NCI-H146 treated with DMSO at 0.1 percent for 48 hours (cell line): ENCODE measurements around the gene CLN3.
"Not testable (repeated sequence)": the region's sequence is repeated elsewhere in the genome, so short reads cannot be mapped to it uniquely, and the experiment has no call there.

Source experiments
- DNase-seq: peaks from one replicate; lab custom pipeline; 2025; ENCODE audit not compliant: unreplicated experiment; lab: John Stamatoyannopoulos, UW

Gene CLN3

DNA sequence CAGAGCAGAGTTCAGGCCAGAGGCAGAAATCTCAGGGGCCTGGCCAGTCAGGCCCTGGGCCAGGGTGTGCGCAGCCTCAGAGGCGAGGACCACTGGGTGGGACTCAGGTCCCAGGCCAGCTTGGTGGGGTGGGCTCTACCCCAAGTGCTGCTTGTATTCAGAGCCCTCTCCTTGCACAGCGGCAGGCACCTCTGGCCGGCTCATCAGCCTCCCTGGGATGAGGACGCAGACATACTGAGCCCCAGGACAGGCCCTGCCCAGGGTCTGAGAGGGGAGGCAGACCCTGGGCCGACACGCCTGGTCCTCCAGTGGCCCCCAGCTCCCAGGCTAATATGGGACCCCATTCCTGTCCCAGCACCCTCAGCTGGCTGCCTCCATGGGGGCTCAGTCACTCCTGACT, 22.4 kb upstream of the CLN3 start:
- DNase-seq: no peak

DNA sequence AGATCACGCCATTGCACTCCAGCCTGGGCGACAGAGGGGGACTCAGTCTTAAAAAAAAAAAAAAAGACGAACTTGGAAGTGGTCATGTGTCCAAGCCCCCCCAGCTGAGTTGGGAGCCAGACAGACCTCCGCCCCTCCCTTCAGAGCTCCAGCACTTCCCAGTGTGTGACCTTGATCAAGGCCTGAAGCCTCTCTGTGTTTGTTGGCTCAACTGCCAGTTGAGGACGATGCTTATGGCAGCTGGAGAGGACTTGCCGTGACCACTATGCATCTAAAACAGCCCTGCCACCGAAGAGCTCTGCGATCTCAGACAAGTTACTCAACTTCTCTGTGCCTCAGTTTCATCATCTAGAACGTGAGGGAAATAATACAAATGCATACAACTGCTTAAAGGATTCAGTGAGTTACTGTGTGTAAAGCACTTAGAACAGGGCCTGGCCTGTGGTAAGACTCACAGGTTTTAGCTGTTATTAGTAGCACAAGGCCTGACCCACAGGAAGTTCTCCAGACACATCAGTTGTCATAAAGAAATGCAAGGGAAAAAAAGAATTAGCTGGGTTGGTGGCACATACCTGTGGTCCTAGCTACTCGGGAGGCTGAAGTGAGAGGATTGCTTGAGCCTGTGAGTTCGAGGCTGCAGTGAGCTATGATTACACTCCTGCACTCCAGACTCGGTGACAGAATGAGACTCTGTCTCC, 21.8 kb upstream of the CLN3 start:
- no peak for DNase-seq

DNA sequence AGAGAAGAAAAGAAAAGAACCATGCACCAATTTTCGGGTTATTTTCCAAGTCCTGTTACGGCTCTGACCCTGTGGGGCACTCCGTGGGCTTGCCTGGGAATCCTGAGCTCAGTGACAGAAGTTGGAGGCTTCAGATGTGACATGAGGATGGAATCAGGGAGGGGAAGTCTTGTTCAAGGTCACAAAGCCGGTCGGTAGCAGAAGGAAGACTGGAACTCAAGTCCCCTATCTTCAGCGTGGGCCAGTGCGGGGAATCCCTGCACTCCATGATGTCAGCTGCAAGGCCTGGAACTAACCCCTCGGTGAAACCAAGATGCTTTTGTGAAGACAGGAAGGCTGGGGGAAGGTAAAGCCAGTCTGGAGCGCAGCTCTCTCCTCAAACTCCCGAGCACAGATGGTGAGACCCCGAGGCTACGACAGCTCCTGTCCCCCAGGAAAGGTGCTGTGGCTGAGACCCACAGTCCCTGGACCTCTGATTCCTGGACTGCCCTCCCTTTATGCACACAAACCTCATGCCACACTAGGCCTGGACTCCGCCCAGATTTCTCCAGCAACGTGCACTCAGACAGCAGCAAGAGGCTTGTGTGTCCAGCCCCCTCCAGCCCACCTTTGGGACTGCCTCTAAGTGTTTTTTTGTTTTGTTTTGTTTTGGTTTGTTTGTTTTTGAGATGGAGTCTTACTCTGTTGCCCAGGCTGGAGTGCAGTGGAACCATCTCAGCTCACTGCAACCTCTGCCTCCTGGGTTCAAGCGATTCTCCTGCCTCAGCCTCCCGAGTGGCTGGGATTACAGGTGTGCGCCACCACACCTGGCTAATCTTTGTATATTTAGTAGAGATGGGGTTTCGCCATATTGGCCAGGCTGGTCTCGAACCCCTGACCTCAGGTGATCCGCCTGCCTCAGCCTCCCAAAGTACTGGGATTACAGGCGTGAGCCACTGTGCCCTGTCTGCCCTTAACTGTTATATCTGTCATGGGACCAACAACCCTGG, 20.2 kb upstream of the CLN3 start:
- no peak for DNase-seq

DNA sequence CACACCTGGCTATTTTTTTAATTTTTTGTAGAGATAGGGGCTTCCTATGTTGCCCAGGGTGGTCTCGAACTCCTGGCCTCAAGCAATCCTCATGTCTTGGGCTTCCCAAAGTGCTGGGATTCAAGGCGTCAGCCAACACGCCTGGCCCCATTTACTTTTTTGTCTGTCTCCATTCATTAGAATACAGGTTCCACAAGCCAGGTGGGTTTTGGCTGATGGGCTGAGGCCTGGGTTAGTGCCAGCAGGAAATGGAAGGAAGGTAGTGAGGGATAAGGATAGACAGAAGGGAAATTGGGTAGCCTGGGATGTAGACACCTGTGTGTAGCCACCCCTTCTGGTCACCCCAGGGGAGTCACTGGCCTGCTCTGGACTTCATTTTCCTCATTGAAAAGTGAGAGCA, 19.2 kb upstream of the CLN3 start:
- no peak for DNase-seq

DNA sequence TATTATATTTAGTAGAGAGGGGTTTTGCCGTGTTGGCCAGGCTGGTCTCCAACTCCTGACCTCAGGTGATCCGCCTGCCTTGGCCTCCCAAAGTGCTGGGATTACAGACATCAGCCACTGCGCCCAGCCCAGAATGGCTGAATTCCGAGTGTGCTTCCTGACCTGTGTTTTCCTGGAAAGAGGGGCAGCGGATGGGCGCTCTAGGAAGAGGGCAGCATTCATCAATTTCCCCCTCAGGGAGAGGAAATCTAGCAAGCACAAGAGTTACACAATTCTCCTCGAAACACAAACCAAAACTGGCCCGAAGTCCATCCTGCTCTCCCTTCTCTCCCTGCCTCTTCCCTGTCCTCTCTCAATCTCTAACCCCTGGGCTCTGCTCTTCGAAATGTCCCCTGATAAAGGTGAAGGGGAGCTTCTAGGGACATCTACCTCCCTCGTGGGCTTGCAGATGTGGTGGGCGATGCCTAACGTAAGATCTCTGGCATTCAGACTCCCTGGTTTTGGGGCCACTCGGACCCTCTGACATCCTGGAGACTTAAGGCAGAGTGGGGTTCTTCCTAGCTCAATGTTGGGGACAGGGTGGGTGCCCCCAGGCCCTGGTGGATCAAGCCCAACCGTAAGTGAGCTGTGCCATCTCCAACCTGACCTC, 13.7 kb upstream of the CLN3 start:
- no peak for DNase-seq

GRCh38 chr16:28504707-28505404, 13.0 kb upstream of the CLN3 start:
- DNase-seq: peak; percentile 46

GRCh38 chr16:28503470-28504259, 11.8 kb upstream of the CLN3 start:
- DNase-seq: no peak

GRCh38 chr16:28502290-28502689, 10.4 kb upstream of the CLN3 start:
- DNase-seq: no peak

GRCh38 chr16:28501258-28502232, 9.7 kb upstream of the CLN3 start:
- no peak for DNase-seq

DNA sequence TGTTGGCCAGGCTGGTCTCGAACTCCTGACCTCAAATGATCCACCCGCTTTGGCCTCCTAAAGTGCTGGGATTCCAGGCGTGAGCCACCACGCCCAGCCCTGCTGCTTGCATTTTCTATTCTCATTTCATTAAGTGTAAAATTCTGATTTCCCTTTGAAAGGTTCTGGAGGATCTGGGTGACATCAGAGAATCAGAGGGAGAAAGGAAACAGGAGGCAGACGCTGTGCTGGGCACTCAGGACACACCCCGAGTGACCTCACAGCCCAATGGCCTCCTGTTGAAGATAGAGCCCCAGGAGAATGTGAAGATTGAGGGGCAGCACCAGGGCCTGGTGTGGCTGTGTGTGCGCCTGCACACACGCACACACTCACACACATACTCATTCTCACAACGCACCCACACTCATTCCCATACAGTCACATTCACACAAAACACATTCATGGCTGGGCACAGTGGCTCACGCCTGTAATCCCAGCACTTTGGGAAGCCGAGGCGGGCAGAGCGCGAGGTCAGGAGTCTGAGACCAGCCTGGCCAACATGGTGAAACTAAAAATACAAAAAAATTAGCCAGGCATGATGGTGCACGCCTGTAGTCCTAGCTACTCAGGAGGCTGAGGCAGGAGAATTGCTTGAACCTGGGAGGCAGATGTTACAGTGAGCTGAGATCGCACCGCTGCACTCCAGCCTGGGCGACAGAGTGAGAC, 8.8 kb upstream of the CLN3 start:
- DNase-seq: not testable (repeated sequence)

- no peak for DNase-seq
Measured at GRCh38 chr16:28499854-28500253, 8.0 kb upstream of the CLN3 start.

GRCh38 chr16:28498666-28499381, 7.0 kb upstream of the CLN3 start:
- DNase-seq: no peak

- DNase-seq: no peak
Measured at GRCh38 chr16:28497861-28498599, 6.2 kb upstream of the CLN3 start.

GRCh38 chr16:28497386-28497785, 5.5 kb upstream of the CLN3 start:
- no peak for DNase-seq

- no peak for DNase-seq
Measured at GRCh38 chr16:28496844-28497243, 5.0 kb upstream of the CLN3 start.

- DNase-seq: no peak
Measured at GRCh38 chr16:28495795-28496749, 4.2 kb upstream of the CLN3 start.
